ENCODE data around the gene OARD1. TPM values are rescaled to one million over a fixed set of nuclear protein-coding genes. Genes with fewer than 3 reads are reported as not detected.

The OARD1 gene
- total and polyA plus RNA-seq, 2 of the 8 experiments (the other 6 are each of a cell fraction or from before 2014, with no cell fraction given) = 16.8 to 35.8 TPM

GRCh38 chr6:41047306-41047705 is 24.9 kb downstream of the OARD1 start:
- H3K79me2 ChIP-seq (ENCODE audit: control insufficient read depth in 1 of 2, insufficient read depth in 2 of 2, low read length in 2 of 2) = no peaks in the 10 kb centered on the region
- no peak overlapping the region for H2BK20ac ChIP-seq (ENCODE audit: low read length)
- H3K23me2 ChIP-seq (ENCODE audit: low read depth, low read length) = no peaks in the 10 kb centered on the region
- no peak overlapping the region for H4K5ac ChIP-seq (ENCODE audit: insufficient read length, low read depth, low read length)
- TF ChIP-seq SP1 (IDR thresholded peaks at IDR 0.05; ENCODE audit: low read depth, low read length) (no peak), CREB1 (IDR thresholded peaks at IDR 0.05) (no peak)
- no peak overlapping the region for H3K14ac ChIP-seq (ENCODE audit: insufficient read length)
- H2BK12ac ChIP-seq (ENCODE audit: low read depth, low read length) = no peak overlapping the region
- H3K9ac ChIP-seq (replicated peaks in 1 of 4; ENCODE audit: extremely low read depth in 1 of 4, low read depth in 3 of 4, low read length in 3 of 4) = no peak overlapping the region
- no peak overlapping the region for H3K23ac ChIP-seq (ENCODE audit: insufficient read length)
- H2AK5ac ChIP-seq (ENCODE audit: low read depth, low read length) = no peak overlapping the region
- H3K4me3 ChIP-seq (ENCODE audit: extremely low read depth in 1 of 4, insufficient read depth in 2 of 4, low read depth in 3 of 4, low read length in 4 of 4) = no peak overlapping the region
- ChIA-PET POLR2A (ENCODE audit: partially characterized antibody) (interaction anchor here (1.1 to 1.4 kb wide), 2 partner anchors 19 kb away, joined by 3 read pairs; no protein-coding TSS in a partner anchor), CTCF (ENCODE audit: partially characterized antibody) (interaction anchor here (0.9 to 2.5 kb wide), 5 partner anchors 9 to 33 kb away, joined by 3 to 15 read pairs (median 8); no protein-coding TSS in a partner anchor)
- no peaks in the 10 kb centered on the region for H3K4me1 ChIP-seq (replicated peaks in 1 of 4; ENCODE audit: control insufficient read depth in 3 of 4, insufficient read depth in 4 of 4, low read length in 3 of 4)
- H3K4me2 ChIP-seq (ENCODE audit: insufficient read depth in 1 of 2, low read depth in 2 of 2, low read length in 2 of 2) = no peak overlapping the region
- FAIRE-seq (no peak), DNase-seq (ENCODE audit: low read depth in 1 of 2, low spot score in 2 of 2) (peak in 1 of 2 experiments; percentile 19)
- WGBS, 2 experiments (ENCODE audit: extremely low coverage in 1 of 2, insufficient coverage in 1 of 2, insufficient read length in 1 of 2, insufficient replicate concordance in 2 of 2, low coverage in 1 of 2, low lambda C conversion rate in 2 of 2, missing lambda C conversion rate in 1 of 2) = 91% methylated on average over 2 of the region's 2 CpGs; no CpG with 5 or more reads in 1 of the 2 experiments
- H3K4ac ChIP-seq (replicated peaks; ENCODE audit: insufficient read length, low read depth, low read length) = no peak overlapping the region
- H2BK120ac ChIP-seq (replicated peaks; ENCODE audit: low read depth, low read length) = no peak overlapping the region
- no peak overlapping the region for H4K91ac ChIP-seq (replicated peaks; ENCODE audit: insufficient read length, low read length)
- no peak overlapping the region for H4K8ac ChIP-seq (ENCODE audit: extremely low read depth, insufficient read depth, low read length)
- no peaks in the 10 kb centered on the region for H4K20me1 ChIP-seq (replicated peaks in 1 of 2; ENCODE audit: control insufficient read depth in 1 of 2, insufficient read depth in 2 of 2, low read length in 2 of 2)
- H3K9me3 ChIP-seq (ENCODE audit: insufficient read depth in 2 of 2, low read depth in 1 of 2, low read length in 1 of 2) = no peaks in the 10 kb centered on the region
- H2BK15ac ChIP-seq (ENCODE audit: low read length) = no peak overlapping the region
- no peak overlapping the region for H2BK5ac ChIP-seq (ENCODE audit: low read depth, low read length)
- no peaks in the 10 kb centered on the region for H3K27me3 ChIP-seq (replicated peaks in 1 of 4; ENCODE audit: control insufficient read depth in 3 of 4, extremely low read depth in 1 of 4, insufficient read depth in 3 of 4, low read length in 3 of 4)
- no peaks in the 10 kb centered on the region for H3K79me1 ChIP-seq (ENCODE audit: low read depth, low read length)
- H3K56ac ChIP-seq (replicated peaks; ENCODE audit: insufficient read length, low read depth, low read length) = no peak overlapping the region
- no peak overlapping the region for H2AFZ ChIP-seq (ENCODE audit: low read length)
- H3K36me3 ChIP-seq (ENCODE audit: control insufficient read depth in 2 of 4, insufficient read depth in 4 of 4, low read length in 3 of 4) = no peaks in the 10 kb centered on the region
- H3K18ac ChIP-seq (ENCODE audit: extremely low read depth, low read length) = no peak overlapping the region
- H3K27ac ChIP-seq (ENCODE audit: low read depth, low read length) = no peak overlapping the region
